Progenitor cell of endocrine pancreas (in vitro differentiated cells): ENCODE results near the gene SPTBN5. TPM values are rescaled to one million over a fixed set of nuclear protein-coding genes. Genes with fewer than 3 reads are reported as not detected.

Experiments used
- DNase-seq: peaks from one replicate; pipeline ENCODE4 v3.0.0; 2021; ENCODE audit warnings: low spot score; ENCODE audit not compliant: unreplicated experiment
- H3K27ac Mint-ChIP-seq: 2 replicates; pipeline ENCODE4 v1.8.0; 2021; ENCODE audit warnings: mild to moderate bottlenecking, moderate library complexity, mixed read lengths
- H3K27me3 Mint-ChIP-seq: 2 replicates; pipeline ENCODE4 v1.8.0; 2021; ENCODE audit warnings: mixed read lengths
- H3K36me3 Mint-ChIP-seq: 2 replicates; pipeline ENCODE4 v1.8.0; 2022; ENCODE audit warnings: mixed read lengths; ENCODE audit not compliant: insufficient read depth
- H3K4me1 Mint-ChIP-seq: 2 replicates; pipeline ENCODE4 v1.8.0; 2021; ENCODE audit warnings: low read depth, mixed read lengths
- H3K4me3 Mint-ChIP-seq: 2 replicates; pipeline ENCODE4 v1.8.0; 2021; ENCODE audit warnings: low read depth, mild to moderate bottlenecking, moderate library complexity, mixed read lengths
- H3K9me3 Mint-ChIP-seq: 2 replicates; pipeline ENCODE4 v1.8.0; 2021; ENCODE audit warnings: low read depth, mixed read lengths
- total RNA-seq: library from RNA; stranded (reverse); gene quantifications from 2 replicates; pipeline ENCODE4 v1.2.1, GENCODE V29; 2021
- TF ChIP-seq, protein P1 (sequence below): fragments of 200-600 bp; sonication (generic); IDR thresholded peaks from one replicate; pipeline ENCODE4 v1.5.0; 2021; ENCODE audit warnings: antibody characterized with exemption, mild to moderate bottlenecking; ENCODE audit not compliant: unreplicated experiment

SPTBN5 gene
- total RNA-seq, 1 donor from 2014 or later, result 7.9 TPM

DNA sequence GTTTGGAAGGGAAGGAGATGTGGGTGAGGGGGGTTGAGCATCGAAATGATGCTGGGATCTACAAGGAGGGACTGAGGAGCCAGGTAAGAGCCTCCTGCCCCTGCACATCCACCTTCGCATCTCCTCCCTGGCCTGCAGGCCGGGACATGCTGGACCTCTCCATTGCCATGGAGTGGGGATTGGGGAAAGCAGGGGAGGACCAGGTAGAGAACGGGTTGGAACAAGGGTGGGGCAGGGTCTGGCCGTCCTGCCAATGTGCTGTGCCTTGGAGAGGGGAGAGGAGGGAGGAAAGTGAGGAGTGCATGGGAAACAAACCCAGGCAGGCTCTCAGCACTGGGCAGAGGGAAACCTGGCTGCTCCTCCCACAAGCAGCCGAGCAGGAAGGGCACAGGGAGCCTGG lies 44.6 kb downstream of the SPTBN5 start:
- no peaks in the 10 kb centered on the region for H3K27me3 Mint-ChIP-seq

DNA sequence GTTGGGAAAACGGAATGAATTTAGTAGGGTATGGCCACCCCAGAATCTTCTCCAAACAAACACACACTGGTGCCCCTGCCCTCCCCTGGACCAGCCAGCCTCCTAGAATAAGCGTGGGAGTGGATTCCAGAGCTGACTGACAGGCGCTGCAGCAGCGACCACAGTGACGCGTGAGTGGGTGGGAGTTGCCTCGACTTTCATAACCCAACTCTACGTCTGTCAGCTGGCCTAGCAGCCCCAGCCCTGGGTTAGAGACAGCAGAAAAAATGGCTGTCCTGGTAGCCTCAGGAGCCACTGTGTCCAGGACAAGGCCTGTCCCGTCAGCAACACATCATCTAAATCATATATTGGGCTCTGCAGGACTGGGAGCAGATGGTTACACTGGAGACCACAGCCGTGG lies 45.2 kb downstream of the SPTBN5 start:
- TF ChIP-seq, protein P1, sequence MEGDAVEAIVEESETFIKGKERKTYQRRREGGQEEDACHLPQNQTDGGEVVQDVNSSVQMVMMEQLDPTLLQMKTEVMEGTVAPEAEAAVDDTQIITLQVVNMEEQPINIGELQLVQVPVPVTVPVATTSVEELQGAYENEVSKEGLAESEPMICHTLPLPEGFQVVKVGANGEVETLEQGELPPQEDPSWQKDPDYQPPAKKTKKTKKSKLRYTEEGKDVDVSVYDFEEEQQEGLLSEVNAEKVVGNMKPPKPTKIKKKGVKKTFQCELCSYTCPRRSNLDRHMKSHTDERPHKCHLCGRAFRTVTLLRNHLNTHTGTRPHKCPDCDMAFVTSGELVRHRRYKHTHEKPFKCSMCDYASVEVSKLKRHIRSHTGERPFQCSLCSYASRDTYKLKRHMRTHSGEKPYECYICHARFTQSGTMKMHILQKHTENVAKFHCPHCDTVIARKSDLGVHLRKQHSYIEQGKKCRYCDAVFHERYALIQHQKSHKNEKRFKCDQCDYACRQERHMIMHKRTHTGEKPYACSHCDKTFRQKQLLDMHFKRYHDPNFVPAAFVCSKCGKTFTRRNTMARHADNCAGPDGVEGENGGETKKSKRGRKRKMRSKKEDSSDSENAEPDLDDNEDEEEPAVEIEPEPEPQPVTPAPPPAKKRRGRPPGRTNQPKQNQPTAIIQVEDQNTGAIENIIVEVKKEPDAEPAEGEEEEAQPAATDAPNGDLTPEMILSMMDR, result no peak
- no peaks in the 10 kb centered on the region for H3K9me3 Mint-ChIP-seq
- H3K4me3 Mint-ChIP-seq, result no peak overlapping the region
- no peak overlapping the region for H3K27ac Mint-ChIP-seq
- DNase-seq, result no peak
- no peaks in the 10 kb centered on the region for H3K4me1 Mint-ChIP-seq
- H3K27me3 Mint-ChIP-seq, result no peaks in the 10 kb centered on the region
- H3K36me3 Mint-ChIP-seq, result peaks cover 7% of the 10 kb centered on the region

More for the DNA sequence above, 44.6 kb downstream of the SPTBN5 start:
- peaks cover 7% of the 10 kb centered on the region for H3K36me3 Mint-ChIP-seq
- H3K4me1 Mint-ChIP-seq, result no peaks in the 10 kb centered on the region
- TF ChIP-seq, protein P1, result no peak
- no peaks in the 10 kb centered on the region for H3K9me3 Mint-ChIP-seq
- H3K4me3 Mint-ChIP-seq, result no peak overlapping the region
- no peak overlapping the region for H3K27ac Mint-ChIP-seq
- no peak for DNase-seq

DNA sequence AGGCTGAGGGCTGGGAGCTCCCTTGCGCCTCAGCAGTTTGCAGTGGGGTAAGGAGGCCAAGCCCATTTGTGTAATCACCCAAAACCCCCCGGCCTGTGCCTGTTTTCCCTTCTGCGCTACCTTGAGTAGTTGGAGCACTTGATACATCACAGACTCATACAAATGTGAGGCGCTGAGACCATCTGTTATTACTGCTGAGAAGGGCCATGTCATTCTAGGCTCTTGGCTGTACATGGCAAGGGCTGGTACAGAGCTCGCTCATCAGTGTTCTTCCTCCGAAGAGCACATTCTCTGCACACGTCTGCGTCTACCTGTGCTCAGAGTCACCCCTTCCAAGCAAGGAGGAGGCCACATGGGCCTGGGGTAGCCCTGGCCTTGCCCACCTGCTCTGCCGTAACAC lies 45.9 kb downstream of the SPTBN5 start:
- TF ChIP-seq, protein P1, result no peak
- Mint-ChIP-seq H3K27me3 (no peaks in the 10 kb centered on the region), H3K36me3 (peaks cover 7% of the 10 kb centered on the region), H3K27ac (no peak overlapping the region), H3K4me1 (no peaks in the 10 kb centered on the region), H3K9me3 (no peaks in the 10 kb centered on the region), H3K4me3 (no peak overlapping the region)
- DNase-seq, result no peak

DNA sequence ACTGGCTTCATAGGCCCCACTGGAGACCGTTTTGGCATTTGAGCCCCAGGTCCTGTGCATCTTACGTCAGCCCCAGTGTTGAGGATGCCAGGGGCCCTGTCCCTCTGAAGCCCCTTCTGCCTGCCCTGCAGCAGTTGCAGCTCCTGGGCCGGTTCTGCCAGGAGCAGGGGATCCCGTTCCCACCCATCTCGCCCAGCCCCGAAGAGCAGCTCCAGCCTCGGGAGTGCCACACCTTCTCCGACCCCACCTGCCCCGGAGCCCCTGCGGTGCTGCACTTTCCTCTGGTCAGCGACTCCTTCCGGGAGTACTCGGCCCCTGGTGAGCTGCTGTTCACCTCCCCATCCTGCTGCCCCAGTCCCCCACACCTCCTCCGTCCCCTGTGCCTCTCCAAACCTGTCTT lies 46.6 kb downstream of the SPTBN5 start:
- H3K4me1 Mint-ChIP-seq, result no peaks in the 10 kb centered on the region
- no peak overlapping the region for H3K27ac Mint-ChIP-seq
- H3K9me3 Mint-ChIP-seq, result no peaks in the 10 kb centered on the region
- H3K4me3 Mint-ChIP-seq, result no peak overlapping the region
- peaks cover 9% of the 10 kb centered on the region for H3K36me3 Mint-ChIP-seq
- DNase-seq, result no peak
- TF ChIP-seq, protein P1, result no peak
- no peaks in the 10 kb centered on the region for H3K27me3 Mint-ChIP-seq

DNA sequence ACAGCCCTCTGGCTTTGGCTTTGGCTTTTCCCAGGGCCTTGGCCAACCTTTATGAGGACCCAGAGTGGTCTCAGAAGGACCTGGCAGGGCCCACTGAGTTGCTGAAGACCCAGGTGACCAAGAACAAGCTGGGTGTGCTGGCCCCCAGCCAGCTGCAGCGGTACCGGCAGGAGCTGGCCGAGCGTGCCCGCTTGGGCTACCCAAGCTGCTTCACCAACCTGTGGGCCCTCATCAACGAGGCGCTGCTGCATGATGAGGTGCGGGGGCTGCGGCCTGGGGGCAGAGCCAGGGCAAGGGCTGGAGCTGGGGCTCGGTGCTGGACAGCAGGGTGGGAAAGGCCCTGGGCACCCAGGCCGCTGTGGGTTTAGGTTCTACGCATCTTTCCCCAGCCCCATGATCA lies 49.0 kb downstream of the SPTBN5 start:
- TF ChIP-seq, protein P1, result no peak
- H3K4me1 Mint-ChIP-seq, result no peaks in the 10 kb centered on the region
- no peaks in the 10 kb centered on the region for H3K27me3 Mint-ChIP-seq
- peaks cover 9% of the 10 kb centered on the region for H3K36me3 Mint-ChIP-seq
- H3K9me3 Mint-ChIP-seq, result no peaks in the 10 kb centered on the region
- no peak overlapping the region for H3K27ac Mint-ChIP-seq
- DNase-seq, result no peak
- H3K4me3 Mint-ChIP-seq, result no peak overlapping the region
